Suprapubic skin (tissue), 4 donors: ENCODE measurements around the gene COIL.

ENCODE experiments used
- CTCF ChIP-seq, 2 donors: fragments of 200-600 bp in 1 of 2; fragments of 450-650 bp in 1 of 2; sonication (generic) in 1 of 2; IDR thresholded peaks; one replicate each; pipeline ENCODE4 v1.5.1; 2016 to 2019; ENCODE audit warnings: antibody characterized with exemption in 2 of 2, mild to moderate bottlenecking in 1 of 2, moderate library complexity in 1 of 2
- EP300 ChIP-seq: sonication (generic); formaldehyde crosslinking; IDR thresholded peaks from one replicate; pipeline ENCODE4 v1.6.1; 2017; ENCODE audit warnings: antibody characterized with exemption
- POLR2A ChIP-seq, 2 donors: fragments of 450-650 bp; IDR thresholded peaks; one replicate each; pipeline ENCODE4 v1.6.1; 2017; ENCODE audit warnings: antibody characterized with exemption in 2 of 2, mild to moderate bottlenecking in 2 of 2, moderate library complexity in 2 of 2
- POLR2AphosphoS5 ChIP-seq, 3 donors: sonication (generic); formaldehyde crosslinking; IDR thresholded peaks; one replicate each; pipeline ENCODE4 v1.6.1; 2017; ENCODE audit warnings: antibody characterized with exemption in 3 of 3

GRCh38 chr17:56997313-56997712, 36.5 kb upstream of the COIL start:
- no peak for TF ChIP-seq CTCF (IDR thresholded peaks at IDR 0.05)
- TF ChIP-seq POLR2A (IDR thresholded peaks at IDR 0.05): no peak
- TF ChIP-seq POLR2AphosphoS5 (IDR thresholded peaks at IDR 0.05): no peak
- TF ChIP-seq EP300: no peak
